Activated CD4-positive, alpha-beta T cell treated with anti-CD3 and anti-CD28 coated beads for 36 hours (primary cell): ENCODE data around the gene CCNK. TPM values are rescaled to one million over a fixed set of nuclear protein-coding genes. Genes with fewer than 3 reads are reported as not detected.

ENCODE experiments used
- ATAC-seq: fragments of 200-7000 bp; cut with Tn5 transposase; one replicate; pipeline ENCODE4 v1.10.0; 2021; ENCODE audit warnings: mild to moderate bottlenecking, moderate library complexity
- CTCF ChIA-PET: fragments of 350-600 bp; sonication (Branson Sonifier 250); formaldehyde crosslinking; loops from one replicate; lab custom pipeline; 2021; ENCODE audit warnings: antibody characterized with exemption; lab: Charles Lee
- POLR2A ChIA-PET: fragments of 350-600 bp; sonication (Branson Sonifier 250); formaldehyde crosslinking; loops from one replicate; lab custom pipeline; 2021; ENCODE audit warnings: antibody characterized with exemption, inconsistent platforms; lab: Charles Lee
- DNase-seq: peaks from one replicate; pipeline ENCODE4 v3.0.0-alpha.2; 2020
- H3K27ac Mint-ChIP-seq: one replicate; pipeline ENCODE4 v1.8.0; 2021; ENCODE audit warnings: mixed read lengths
- H3K27me3 Mint-ChIP-seq: one replicate; pipeline ENCODE4 v1.8.0; 2021; ENCODE audit warnings: mixed read lengths
- H3K36me3 Mint-ChIP-seq: one replicate; pipeline ENCODE4 v1.8.0; 2021; ENCODE audit warnings: low read depth, mixed read lengths
- H3K4me1 Mint-ChIP-seq: one replicate; pipeline ENCODE4 v1.8.0; 2021; ENCODE audit warnings: mixed read lengths
- H3K4me3 Mint-ChIP-seq: one replicate; pipeline ENCODE4 v1.8.0; 2021; ENCODE audit warnings: mild to moderate bottlenecking, moderate library complexity, mixed read lengths
- H3K9me3 Mint-ChIP-seq: one replicate; pipeline ENCODE4 v1.8.0; 2021; ENCODE audit warnings: low read depth, mixed read lengths
- intact Hi-C, 2 experiments: fragments of 100-400 bp; cut with DNase I in 1 of 2; cut with micrococcal nuclease in 1 of 2; formaldehyde crosslinking; loops; one replicate each; pipeline versions ENCODE4 v1.14.2 to v1.15.1; 2022 to 2024; cut with DNase I, micrococcal nuclease
- total RNA-seq, 2 experiments: library from RNA; stranded (reverse); gene quantifications; one replicate each; pipeline ENCODE4 v1.2.3, GENCODE V29; 2021

Gene CCNK
- total RNA-seq, 2 experiments from 2014 or later, result 93.7 to 96.2 TPM

GRCh38 chr14:99515301-99516155 lies 34.3 kb downstream of the CCNK start:
- Mint-ChIP-seq H3K27ac (no peak overlapping the region), H3K36me3 (no peaks in the 10 kb centered on the region), H3K27me3 (no peaks in the 10 kb centered on the region), H3K4me1 (no peaks in the 10 kb centered on the region), H3K4me3 (no peak overlapping the region), H3K9me3 (no peaks in the 10 kb centered on the region)
- ATAC-seq (no peak), DNase-seq (no peak)
- intact Hi-C loops, result no loop called here
- CTCF ChIA-PET, result interaction anchor here (0.6 kb wide), 1 partner anchor 86 kb away, joined by 5 read pairs; no protein-coding TSS in a partner anchor
- POLR2A ChIA-PET, result no interaction called here

- Mint-ChIP-seq H3K4me3 (no peak overlapping the region), H3K4me1 (no peaks in the 10 kb centered on the region), H3K36me3 (no peaks in the 10 kb centered on the region), H3K27ac (no peak overlapping the region), H3K9me3 (no peaks in the 10 kb centered on the region), H3K27me3 (no peaks in the 10 kb centered on the region)
- ChIA-PET CTCF (interaction anchor here (0.6 to 0.8 kb wide), 3 partner anchors 58 to 116 kb away, joined by 3 to 5 read pairs (median 3); no protein-coding TSS in a partner anchor), POLR2A (no interaction called here)
- intact Hi-C loops, result no loop called here
- ATAC-seq (no peak), DNase-seq (no peak)
Observed at GRCh38 chr14:99516156-99516870, 35.1 kb downstream of the CCNK start.

- Mint-ChIP-seq H3K9me3 (no peaks in the 10 kb centered on the region), H3K27me3 (no peaks in the 10 kb centered on the region), H3K4me3 (no peak overlapping the region), H3K27ac (no peak overlapping the region), H3K36me3 (no peaks in the 10 kb centered on the region), H3K4me1 (no peaks in the 10 kb centered on the region)
- DNase-seq, result no peak
- POLR2A ChIA-PET, result no interaction called here
- CTCF ChIA-PET, result interaction anchor here (0.7 to 2.3 kb wide), 8 partner anchors 57 to 1408 kb away, joined by 3 to 6 read pairs (median 3); partner anchors contain the start of gene CYP46A1
- ATAC-seq, result no peak
- intact Hi-C loops, result no loop called here
Observed at GRCh38 chr14:99516871-99517642, 35.8 kb downstream of the CCNK start.

- POLR2A ChIA-PET, result no interaction called here
- H3K9me3 Mint-ChIP-seq, result no peaks in the 10 kb centered on the region
Observed at GRCh38 chr14:99517643-99518381, 36.6 kb downstream of the CCNK start.

GRCh38 chr14:99518441-99519346 lies 37.5 kb downstream of the CCNK start:
- H3K36me3 Mint-ChIP-seq, result no peaks in the 10 kb centered on the region
- no peak overlapping the region for H3K4me3 Mint-ChIP-seq
- ChIA-PET CTCF (interaction anchor here (0.6 to 2.3 kb wide), 9 partner anchors 36 to 604 kb away, joined by 3 to 6 read pairs (median 3); partner anchors contain the start of gene CYP46A1), POLR2A (no interaction called here)
- H3K27me3 Mint-ChIP-seq, result no peaks in the 10 kb centered on the region
- H3K27ac Mint-ChIP-seq, result no peak overlapping the region
- peak; percentile 91 for DNase-seq
- no peaks in the 10 kb centered on the region for H3K4me1 Mint-ChIP-seq
- H3K9me3 Mint-ChIP-seq, result no peaks in the 10 kb centered on the region
- intact Hi-C loops, result loop anchor here (1.0 kb wide), 4 partner anchors 110 to 367 kb away; no protein-coding TSS in a partner anchor
- peak; percentile 93 for ATAC-seq

More at GRCh38 chr14:99517643-99518381, 36.6 kb downstream of the CCNK start:
- intact Hi-C loops, result loop anchor here (1.0 kb wide), 4 partner anchors 110 to 367 kb away; no protein-coding TSS in a partner anchor
- H3K36me3 Mint-ChIP-seq, result no peaks in the 10 kb centered on the region
- H3K27me3 Mint-ChIP-seq, result no peaks in the 10 kb centered on the region
- CTCF ChIA-PET, result interaction anchor here (0.6 to 2.3 kb wide), 9 partner anchors 35 to 1409 kb away, joined by 3 to 6 read pairs (median 3); partner anchors contain the start of gene CYP46A1
- no peaks in the 10 kb centered on the region for H3K4me1 Mint-ChIP-seq
- ATAC-seq (no peak), DNase-seq (peak; percentile 4)
- no peak overlapping the region for H3K4me3 Mint-ChIP-seq
- H3K27ac Mint-ChIP-seq, result no peak overlapping the region

- no peak overlapping the region for H3K27ac Mint-ChIP-seq
- intact Hi-C loops, result no loop called here
- POLR2A ChIA-PET, result no interaction called here
- H3K4me1 Mint-ChIP-seq, result peaks cover 2% of the 10 kb centered on the region
- ATAC-seq (no peak), DNase-seq (no peak)
- H3K27me3 Mint-ChIP-seq, result no peaks in the 10 kb centered on the region
- CTCF ChIA-PET, result interaction anchor here (0.6 to 2.3 kb wide), 4 partner anchors 83 to 112 kb away, joined by 3 to 6 read pairs (median 4); no protein-coding TSS in a partner anchor
- no peaks in the 10 kb centered on the region for H3K36me3 Mint-ChIP-seq
- H3K9me3 Mint-ChIP-seq, result no peaks in the 10 kb centered on the region
- H3K4me3 Mint-ChIP-seq, result no peak overlapping the region
Observed at GRCh38 chr14:99519347-99519881, 38.2 kb downstream of the CCNK start.

GRCh38 chr14:99519931-99520421 lies 38.8 kb downstream of the CCNK start:
- no peak for ATAC-seq
- peaks cover 5% of the 10 kb centered on the region for H3K4me1 Mint-ChIP-seq
- POLR2A ChIA-PET, result no interaction called here

GRCh38 chr14:99520571-99521081 lies 39.4 kb downstream of the CCNK start:
- DNase-seq (no peak), ATAC-seq (no peak)
- Mint-ChIP-seq H3K27ac (no peak overlapping the region), H3K36me3 (no peaks in the 10 kb centered on the region), H3K9me3 (no peaks in the 10 kb centered on the region), H3K4me3 (no peak overlapping the region), H3K4me1 (peaks cover 10% of the 10 kb centered on the region), H3K27me3 (no peaks in the 10 kb centered on the region)
- ChIA-PET POLR2A (no interaction called here), CTCF (no interaction called here)
- intact Hi-C loops, result no loop called here

More at GRCh38 chr14:99519931-99520421, 38.8 kb downstream of the CCNK start:
- Mint-ChIP-seq H3K36me3 (no peaks in the 10 kb centered on the region), H3K9me3 (no peaks in the 10 kb centered on the region), H3K27ac (no peak overlapping the region), H3K27me3 (no peaks in the 10 kb centered on the region), H3K4me3 (no peak overlapping the region)
- intact Hi-C loops, result no loop called here
- CTCF ChIA-PET, result interaction anchor here (0.6 to 0.9 kb wide), 3 partner anchors 82 to 111 kb away, joined by 3 to 5 read pairs (median 3); no protein-coding TSS in a partner anchor
- no peak for DNase-seq

- Mint-ChIP-seq H3K4me3 (no peak overlapping the region), H3K9me3 (no peaks in the 10 kb centered on the region), H3K27ac (no peak overlapping the region), H3K36me3 (no peaks in the 10 kb centered on the region), H3K4me1 (peaks cover 10% of the 10 kb centered on the region), H3K27me3 (no peaks in the 10 kb centered on the region)
- ChIA-PET CTCF (no interaction called here), POLR2A (no interaction called here)
- no peak for ATAC-seq
- DNase-seq, result no peak
- intact Hi-C loops, result no loop called here
Observed at GRCh38 chr14:99521176-99522024, 40.2 kb downstream of the CCNK start.
